Nephron (organoid): ENCODE results near the gene ZDHHC11.
A peak's percentile ranks its signal among the peaks of the same experiment; 100 is the strongest.
"Not testable (repeated sequence)": the region's sequence is repeated elsewhere in the genome, so short reads cannot be mapped to it uniquely, and the experiment has no call there.

Experiments used
- H3K27ac Mint-ChIP-seq, 3 experiments: 2 replicates each; pipeline ENCODE4 v1.8.0; 2020; ENCODE audit warnings: mixed read lengths in 3 of 3, mild to moderate bottlenecking in 2 of 3, moderate library complexity in 1 of 3
- H3K27me3 Mint-ChIP-seq: 2 replicates; pipeline ENCODE4 v1.8.0; 2021; ENCODE audit warnings: low read depth, mild to moderate bottlenecking, moderate library complexity, mixed read lengths
- H3K36me3 Mint-ChIP-seq: 2 replicates; pipeline ENCODE4 v1.8.0; 2020; ENCODE audit warnings: low read depth, mixed read lengths
- H3K4me1 Mint-ChIP-seq: 2 replicates; pipeline ENCODE4 v1.8.0; 2020; ENCODE audit warnings: mixed read lengths
- H3K4me3 Mint-ChIP-seq, 3 experiments: 2 replicates each; pipeline ENCODE4 v1.8.0; 2020; ENCODE audit warnings: mild to moderate bottlenecking in 3 of 3, mixed read lengths in 3 of 3, moderate library complexity in 2 of 3
- H3K9me3 Mint-ChIP-seq: 2 replicates; pipeline ENCODE4 v1.8.0; 2020; ENCODE audit warnings: mixed read lengths
- CTCF ChIP-seq, 3 experiments: fragments of 200-600 bp; sonication (generic); IDR thresholded peaks; one replicate each; pipeline ENCODE4 v1.5.0; 2021; ENCODE audit warnings: antibody characterized with exemption in 3 of 3; ENCODE audit not compliant: unreplicated experiment in 3 of 3

ZDHHC11 gene

GRCh38 chr5:801472-801871 lies 49.3 kb downstream of the ZDHHC11 start:
- TF ChIP-seq CTCF (IDR thresholded peaks at IDR 0.05; ENCODE audit: unreplicated experiment in 3 of 3) = no peak
- Mint-ChIP-seq H3K4me3 (no peak overlapping the region), H3K27ac (no peak overlapping the region), H3K36me3 (peaks cover 37% of the 10 kb centered on the region), H3K27me3 (no peaks in the 10 kb centered on the region), H3K4me1 (no peaks in the 10 kb centered on the region), H3K9me3 (peaks cover 31% of the 10 kb centered on the region)

GRCh38 chr5:801055-801454 lies 49.7 kb downstream of the ZDHHC11 start:
- H3K4me3 Mint-ChIP-seq, H3K4me1 Mint-ChIP-seq, H3K27ac Mint-ChIP-seq, H3K27me3 Mint-ChIP-seq: not testable (repeated sequence)
- Mint-ChIP-seq H3K9me3 (peaks cover 31% of the 10 kb centered on the region), H3K36me3 (peaks cover 37% of the 10 kb centered on the region)

- H3K4me1 Mint-ChIP-seq, H3K27ac Mint-ChIP-seq, H3K4me3 Mint-ChIP-seq, H3K27me3 Mint-ChIP-seq: not testable (repeated sequence)
- Mint-ChIP-seq H3K9me3 (peaks cover 26% of the 10 kb centered on the region), H3K36me3 (peaks cover 45% of the 10 kb centered on the region)
Measured at GRCh38 chr5:798505-799138, 52.2 kb downstream of the ZDHHC11 start.

GRCh38 chr5:797986-798385 lies 52.8 kb downstream of the ZDHHC11 start:
- not testable (repeated sequence) for H3K4me3 Mint-ChIP-seq, H3K27ac Mint-ChIP-seq, H3K27me3 Mint-ChIP-seq, H3K4me1 Mint-ChIP-seq
- Mint-ChIP-seq H3K36me3 (peaks cover 45% of the 10 kb centered on the region), H3K9me3 (peaks cover 29% of the 10 kb centered on the region)

- not testable (repeated sequence) for H3K4me3 Mint-ChIP-seq, H3K4me1 Mint-ChIP-seq
- H3K9me3 Mint-ChIP-seq = peaks cover 28% of the 10 kb centered on the region
Measured at GRCh38 chr5:795873-796272, 54.9 kb downstream of the ZDHHC11 start.

GRCh38 chr5:794948-795347 lies 55.8 kb downstream of the ZDHHC11 start:
- peaks cover 36% of the 10 kb centered on the region for H3K9me3 Mint-ChIP-seq
- H3K4me1 Mint-ChIP-seq, H3K27me3 Mint-ChIP-seq, H3K27ac Mint-ChIP-seq, H3K4me3 Mint-ChIP-seq: not testable (repeated sequence)
- peaks cover 41% of the 10 kb centered on the region for H3K36me3 Mint-ChIP-seq

More at GRCh38 chr5:795873-796272, 54.9 kb downstream of the ZDHHC11 start:
- H3K27ac Mint-ChIP-seq, H3K27me3 Mint-ChIP-seq: not testable (repeated sequence)
- peaks cover 33% of the 10 kb centered on the region for H3K36me3 Mint-ChIP-seq

- H3K27ac Mint-ChIP-seq, H3K4me3 Mint-ChIP-seq, H3K4me1 Mint-ChIP-seq: not testable (repeated sequence)
- H3K9me3 Mint-ChIP-seq = peaks cover 42% of the 10 kb centered on the region
- H3K36me3 Mint-ChIP-seq = peaks cover 36% of the 10 kb centered on the region
- H3K27me3 Mint-ChIP-seq = peaks cover 32% of the 10 kb centered on the region
Measured at GRCh38 chr5:788703-789102, 62.1 kb downstream of the ZDHHC11 start.

GRCh38 chr5:787857-788233 lies 62.9 kb downstream of the ZDHHC11 start:
- not testable (repeated sequence) for H3K4me1 Mint-ChIP-seq, H3K27ac Mint-ChIP-seq
- Mint-ChIP-seq H3K27me3 (peaks cover 35% of the 10 kb centered on the region), H3K9me3 (peaks cover 35% of the 10 kb centered on the region), H3K36me3 (peaks cover 31% of the 10 kb centered on the region), H3K4me3 (peak overlapping the region; percentile 1 to 35 (median 4))

GRCh38 chr5:787224-787856 lies 63.4 kb downstream of the ZDHHC11 start:
- Mint-ChIP-seq H3K36me3 (peaks cover 31% of the 10 kb centered on the region), H3K9me3 (peaks cover 35% of the 10 kb centered on the region), H3K27me3 (peaks cover 35% of the 10 kb centered on the region)
- not testable (repeated sequence) for H3K4me1 Mint-ChIP-seq, H3K27ac Mint-ChIP-seq, H3K4me3 Mint-ChIP-seq

GRCh38 chr5:785181-785705 lies 65.5 kb downstream of the ZDHHC11 start:
- H3K27ac Mint-ChIP-seq = not testable (repeated sequence)
- Mint-ChIP-seq H3K9me3 (peaks cover 20% of the 10 kb centered on the region), H3K36me3 (peaks cover 23% of the 10 kb centered on the region)

GRCh38 chr5:784428-785177 lies 66.2 kb downstream of the ZDHHC11 start, which contains the start of gene ZDHHC11B:
ZDHHC11B (minus strand) TSS chr5:784729; CDS start chr5:766919, 17,810 bp downstream.
- H3K9me3 Mint-ChIP-seq = peaks cover 13% of the 10 kb centered on the region
- not testable (repeated sequence) for H3K27ac Mint-ChIP-seq, H3K4me1 Mint-ChIP-seq
- peaks cover 26% of the 10 kb centered on the region for H3K27me3 Mint-ChIP-seq
- peak within 1 kb of the TSS; percentile 74 to 80 (median 79) for H3K4me3 Mint-ChIP-seq
- H3K36me3 Mint-ChIP-seq = peaks cover 16% of the 10 kb centered on the region

More at GRCh38 chr5:785181-785705, 65.5 kb downstream of the ZDHHC11 start:
- H3K27me3 Mint-ChIP-seq = peaks cover 32% of the 10 kb centered on the region
- H3K4me3 Mint-ChIP-seq = peak overlapping the region; percentile 74 to 80 (median 79)
- H3K4me1 Mint-ChIP-seq = not testable (repeated sequence)

- peak overlapping the region; percentile 61 to 77 (median 70) for H3K4me3 Mint-ChIP-seq
- not testable (repeated sequence) for H3K4me1 Mint-ChIP-seq, H3K9me3 Mint-ChIP-seq, H3K27ac Mint-ChIP-seq
- H3K27me3 Mint-ChIP-seq = peaks cover 21% of the 10 kb centered on the region
- H3K36me3 Mint-ChIP-seq = peaks cover 12% of the 10 kb centered on the region
Measured at GRCh38 chr5:783881-784427, 66.8 kb downstream of the ZDHHC11 start.

GRCh38 chr5:783049-783802 lies 67.6 kb downstream of the ZDHHC11 start:
- H3K36me3 Mint-ChIP-seq, H3K9me3 Mint-ChIP-seq, H3K27ac Mint-ChIP-seq, H3K4me1 Mint-ChIP-seq: not testable (repeated sequence)
- peaks cover 14% of the 10 kb centered on the region for H3K27me3 Mint-ChIP-seq
- H3K4me3 Mint-ChIP-seq = peak overlapping the region; percentile 61 to 77 (median 70)
